AG04450 (cell line): ENCODE measurements around the gene SFTPD. TPM values are rescaled to one million over a fixed set of nuclear protein-coding genes. Genes with fewer than 3 reads are reported as not detected.
"Not testable (repeated sequence)": the region's sequence is repeated elsewhere in the genome, so short reads cannot be mapped to it uniquely, and the experiment has no call there.

Experiments used
- CTCF ChIA-PET: fragments of 300-600, 350-600 bp; formaldehyde crosslinking; extraction: SDS; loops from one replicate; lab custom pipeline; 2022; ENCODE audit warnings: antibody characterized with exemption, inconsistent platforms; lab: Charles Lee
- POLR2A ChIA-PET: fragments of 350-600 bp; formaldehyde crosslinking; extraction: SDS; loops from one replicate; lab custom pipeline; 2021; ENCODE audit warnings: antibody characterized with exemption, inconsistent platforms; lab: Yijun Ruan, JAX
- DNase-seq: peaks from one replicate; pipeline ENCODE4 v3.0.0-alpha.2; 2011; ENCODE audit warnings: low read depth, low spot score
- H3K27ac ChIP-seq: one replicate; pipeline ENCODE4 v1.5.1; 2012; ENCODE audit warnings: low read depth, low read length, control low read depth
- H3K27me3 ChIP-seq: one replicate; pipeline ENCODE4 v1.6.0; 2012; ENCODE audit warnings: low read length; ENCODE audit not compliant: control insufficient read depth, insufficient read depth
- H3K4me3 ChIP-seq: 2 replicates; pipeline ENCODE4 v1.5.1; 2011; ENCODE audit warnings: mild to moderate bottlenecking, low read depth, low read length, control low read depth
- H3K9me3 ChIP-seq: 2 replicates; pipeline ENCODE4 v1.5.1; 2012; ENCODE audit warnings: low read length; ENCODE audit not compliant: control insufficient read depth, insufficient read depth
- CTCF ChIP-seq: IDR thresholded peaks from 2 replicates; pipeline ENCODE4 v1.5.1; 2011; ENCODE audit warnings: low read depth, low read length, control low read depth, inconsistent platforms
- polyA plus RNA-seq: library from polyadenylated mRNA; depleted of rRNA; stranded (reverse); fragments of >200 nt; gene quantifications from 2 replicates; pipeline ENCODE4 v1.2.3, GENCODE V29; 2011; rRNA removed

SFTPD gene
- polyA plus RNA-seq, 1 experiment = not detected

- POLR2A ChIA-PET = no interaction called here
- Histone ChIP-seq H3K9me3 (no peaks in the 10 kb centered on the region), H3K27me3 (peaks cover 2% of the 10 kb centered on the region), H3K4me3 (no peak overlapping the region), H3K27ac (no peak overlapping the region)
- DNase-seq = no peak
- no peak for TF ChIP-seq CTCF
- CTCF ChIA-PET = no interaction called here
These were observed 58.4 kb downstream of the SFTPD start for GRCh38 chr10:79890469-79890868.

- H3K27me3 ChIP-seq, POLR2A ChIA-PET, CTCF ChIA-PET, DNase-seq, H3K9me3 ChIP-seq, H3K4me3 ChIP-seq, H3K27ac ChIP-seq: not testable (repeated sequence)
These were observed 59.9 kb downstream of the SFTPD start for GRCh38 chr10:79888984-79889383.

Other genes with a start within 250 kb of the SFTPD start
- 0.11 TPM in 1 of 2 replicates, not detected in the other for gene NUTM2B, start 245.9 kb downstream of the SFTPD start, polyA plus RNA-seq
- 0.07 and 0.09 TPM in 2 replicates for gene NUTM2E, start 122.4 kb downstream of the SFTPD start, polyA plus RNA-seq
- 24.4 and 34.4 TPM in 2 replicates for gene TMEM254, start 129.6 kb upstream of the SFTPD start, polyA plus RNA-seq
- gene PLAC9, start 183.6 kb upstream of the SFTPD start, polyA plus RNA-seq = 11.5 and 14.2 TPM in 2 replicates